ENCODE data around the gene HMGN2.

DNA sequence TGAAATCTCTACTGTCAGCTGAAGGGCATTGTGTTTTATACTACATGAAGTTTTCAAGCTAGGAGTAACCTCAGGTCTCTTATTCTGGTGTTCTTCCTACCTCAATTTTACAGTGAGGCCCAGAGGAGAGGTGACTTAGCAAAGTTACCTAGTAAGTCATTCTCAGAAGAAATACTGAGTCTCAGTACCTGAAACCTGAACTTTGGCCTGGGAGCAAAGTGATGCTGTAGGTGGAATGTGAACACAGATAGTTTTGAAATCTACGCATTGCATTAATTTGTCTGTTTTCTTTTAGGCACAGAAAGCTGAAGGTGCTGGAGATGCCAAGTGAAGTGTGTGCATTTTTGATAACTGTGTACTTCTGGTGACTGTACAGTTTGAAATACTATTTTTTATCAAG lies 2.6 kb downstream of the HMGN2 start:
- TF ChIP-seq ZNF8 (CRISPR knock-in tag; IDR thresholded peaks at IDR 0.05) (no peak), ZNF565 (CRISPR knock-in tag; conservative IDR thresholded peaks at IDR 0.05; ENCODE audit: low read depth) (no peak), ZFP30 (CRISPR knock-in tag; IDR thresholded peaks at IDR 0.05) (no peak), ARNTL (CRISPR knock-in tag; IDR thresholded peaks at IDR 0.05; ENCODE audit: borderline replicate concordance, low read depth) (no peak), OSR1 (CRISPR knock-in tag; IDR thresholded peaks at IDR 0.05) (no peak), BACH2 (CRISPR knock-in tag; IDR thresholded peaks at IDR 0.05; ENCODE audit: borderline replicate concordance) (no peak), ZFP3 (CRISPR knock-in tag; IDR thresholded peaks at IDR 0.05) (no peak), SNAI2 (CRISPR knock-in tag; IDR thresholded peaks at IDR 0.05) (no peak), RARB (CRISPR knock-in tag; IDR thresholded peaks at IDR 0.05) (no peak), ZNF70 (CRISPR knock-in tag; IDR thresholded peaks at IDR 0.05) (no peak)
- TF ChIP-seq, protein P1, sequence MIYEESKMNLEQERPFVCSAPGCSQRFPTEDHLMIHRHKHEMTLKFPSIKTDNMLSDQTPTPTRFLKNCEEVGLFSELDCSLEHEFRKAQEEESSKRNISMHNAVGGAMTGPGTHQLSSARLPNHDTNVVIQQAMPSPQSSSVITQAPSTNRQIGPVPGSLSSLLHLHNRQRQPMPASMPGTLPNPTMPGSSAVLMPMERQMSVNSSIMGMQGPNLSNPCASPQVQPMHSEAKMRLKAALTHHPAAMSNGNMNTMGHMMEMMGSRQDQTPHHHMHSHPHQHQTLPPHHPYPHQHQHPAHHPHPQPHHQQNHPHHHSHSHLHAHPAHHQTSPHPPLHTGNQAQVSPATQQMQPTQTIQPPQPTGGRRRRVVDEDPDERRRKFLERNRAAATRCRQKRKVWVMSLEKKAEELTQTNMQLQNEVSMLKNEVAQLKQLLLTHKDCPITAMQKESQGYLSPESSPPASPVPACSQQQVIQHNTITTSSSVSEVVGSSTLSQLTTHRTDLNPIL (CRISPR knock-in tag; IDR thresholded peaks at IDR 0.05; ENCODE audit: low read depth), result no peak
- TF ChIP-seq, protein P2, sequence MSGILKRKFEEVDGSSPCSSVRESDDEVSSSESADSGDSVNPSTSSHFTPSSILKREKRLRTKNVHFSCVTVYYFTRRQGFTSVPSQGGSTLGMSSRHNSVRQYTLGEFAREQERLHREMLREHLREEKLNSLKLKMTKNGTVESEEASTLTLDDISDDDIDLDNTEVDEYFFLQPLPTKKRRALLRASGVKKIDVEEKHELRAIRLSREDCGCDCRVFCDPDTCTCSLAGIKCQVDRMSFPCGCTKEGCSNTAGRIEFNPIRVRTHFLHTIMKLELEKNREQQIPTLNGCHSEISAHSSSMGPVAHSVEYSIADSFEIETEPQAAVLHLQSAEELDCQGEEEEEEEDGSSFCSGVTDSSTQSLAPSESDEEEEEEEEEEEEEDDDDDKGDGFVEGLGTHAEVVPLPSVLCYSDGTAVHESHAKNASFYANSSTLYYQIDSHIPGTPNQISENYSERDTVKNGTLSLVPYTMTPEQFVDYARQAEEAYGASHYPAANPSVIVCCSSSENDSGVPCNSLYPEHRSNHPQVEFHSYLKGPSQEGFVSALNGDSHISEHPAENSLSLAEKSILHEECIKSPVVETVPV (CRISPR knock-in tag; IDR thresholded peaks at IDR 0.05), result no peak
- TF ChIP-seq, protein P3, sequence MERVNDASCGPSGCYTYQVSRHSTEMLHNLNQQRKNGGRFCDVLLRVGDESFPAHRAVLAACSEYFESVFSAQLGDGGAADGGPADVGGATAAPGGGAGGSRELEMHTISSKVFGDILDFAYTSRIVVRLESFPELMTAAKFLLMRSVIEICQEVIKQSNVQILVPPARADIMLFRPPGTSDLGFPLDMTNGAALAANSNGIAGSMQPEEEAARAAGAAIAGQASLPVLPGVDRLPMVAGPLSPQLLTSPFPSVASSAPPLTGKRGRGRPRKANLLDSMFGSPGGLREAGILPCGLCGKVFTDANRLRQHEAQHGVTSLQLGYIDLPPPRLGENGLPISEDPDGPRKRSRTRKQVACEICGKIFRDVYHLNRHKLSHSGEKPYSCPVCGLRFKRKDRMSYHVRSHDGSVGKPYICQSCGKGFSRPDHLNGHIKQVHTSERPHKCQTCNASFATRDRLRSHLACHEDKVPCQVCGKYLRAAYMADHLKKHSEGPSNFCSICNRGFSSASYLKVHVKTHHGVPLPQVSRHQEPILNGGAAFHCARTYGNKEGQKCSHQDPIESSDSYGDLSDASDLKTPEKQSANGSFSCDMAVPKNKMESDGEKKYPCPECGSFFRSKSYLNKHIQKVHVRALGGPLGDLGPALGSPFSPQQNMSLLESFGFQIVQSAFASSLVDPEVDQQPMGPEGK (CRISPR knock-in tag; IDR thresholded peaks at IDR 0.05; ENCODE audit: borderline replicate concordance), result no peak

Data from SK-N-SH treated with all-trans-retinoic acid at 6 μM for 48 hours (cell line).